ENCODE measurements around the gene CD302. TPM values are rescaled to one million over a fixed set of nuclear protein-coding genes. Genes with fewer than 3 reads are reported as not detected.
"Not testable (repeated sequence)": the region's sequence is repeated elsewhere in the genome, so short reads cannot be mapped to it uniquely, and the experiment has no call there.

The CD302 gene
- total RNA-seq (10 to 100 TPM; 65.6 to 71.2 TPM), polyA plus RNA-seq (10 to 100 TPM; 73.1 to 85.0 TPM)
- long read RNA-seq, donor 1, transcript CD302-201 (6 exons, 3,741 nt) = major isoform, 9 of 31 reads
- long read RNA-seq, donor 1, partial matches to known transcripts = 6 of 31 reads
- long read RNA-seq, donor 1, other reads (novel, unspliced or antisense) = 15 of 31 reads
- long read RNA-seq, donor 2, transcript CD302-201 (6 exons, 3,741 nt) = major isoform, 15 of 28 reads
- long read RNA-seq, donor 2, partial matches to known transcripts = 1 of 28 reads
- long read RNA-seq, donor 2, other reads (novel, unspliced or antisense) = 9 of 28 reads

DNA sequence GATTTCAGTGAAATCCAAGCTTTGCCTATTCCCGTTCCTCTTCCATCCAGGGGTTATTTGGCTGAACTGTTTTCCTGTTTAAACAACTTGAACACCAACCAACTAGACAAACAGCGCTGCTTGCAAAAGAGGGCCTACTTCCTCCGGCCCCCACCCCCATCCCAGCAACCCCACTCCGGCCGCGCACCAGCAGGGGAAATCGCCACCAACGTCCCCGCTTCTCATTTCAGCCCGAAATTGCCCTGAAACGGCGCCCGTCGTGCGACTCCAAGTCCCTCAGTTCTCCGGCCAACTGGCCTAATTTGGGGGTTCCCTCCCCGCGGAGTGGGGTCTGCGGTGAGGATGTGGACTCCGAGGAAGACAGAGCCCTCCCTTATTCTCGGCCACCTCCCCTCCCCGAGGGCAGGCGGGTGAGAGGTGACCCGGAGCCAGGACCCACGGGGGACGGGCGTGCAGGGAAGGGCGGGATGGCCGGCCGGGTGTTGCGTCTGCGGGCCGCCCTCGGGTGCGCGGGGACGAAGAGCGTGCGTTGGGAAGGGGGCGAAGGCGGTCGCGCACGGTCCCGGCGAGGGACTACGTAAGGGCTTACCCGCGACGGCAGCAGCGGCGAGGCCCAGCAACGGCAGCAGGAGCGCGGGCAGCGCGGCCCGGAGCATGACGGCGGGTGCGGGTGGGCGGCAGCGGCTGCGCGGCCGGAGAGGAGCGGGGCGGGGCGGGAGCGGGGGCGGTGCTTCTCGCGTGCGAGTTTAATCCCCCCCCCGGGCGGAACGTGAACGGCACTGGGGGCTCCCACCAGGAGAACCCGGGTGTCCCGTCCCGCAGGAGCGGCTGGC, at the start of gene CD302:
Gene CD302, minus strand, starts transcription at position 666 of the 833 bp plus-strand sequence. Its CDS starts 10 bp downstream, at position 656.
- no peaks in the 10 kb centered on the region for H3K9me3 ChIP-seq (ENCODE audit: control insufficient read depth, low read length)
- H3K36me3 ChIP-seq (ENCODE audit: control insufficient read depth in 1 of 2, insufficient read depth in 2 of 2, low read length in 1 of 2) = no peaks in the 10 kb centered on the region
- intact Hi-C loops (cut with DNase I) = no loop called here
- 0 to 1% methylated on average over 59 to 82 of the region's 82 CpGs for WGBS, 2 donors
- H3K27ac ChIP-seq (ENCODE audit: low read depth in 1 of 2, low read length in 2 of 2) = peak within 1 kb of the TSS; percentile 30 to 51
- H3K4me3 ChIP-seq (ENCODE audit: low read length in 2 of 2) = peak within 1 kb of the TSS; percentile 29 to 83
- peaks cover 4 to 8% of the 10 kb centered on the region in 2 donors for H3K4me1 ChIP-seq (ENCODE audit: control insufficient read depth in 1 of 2, insufficient read depth in 2 of 2, low read length in 2 of 2)
- ATAC-seq (ENCODE audit: low FRiP score) (peak; percentile 89), DNase-seq (peak; percentile 87 to 95)
- no peaks in the 10 kb centered on the region for H3K27me3 ChIP-seq (ENCODE audit: control insufficient read depth in 1 of 2, insufficient read depth in 2 of 2, low read length in 1 of 2)

GRCh38 chr2:159846564-159846963, 48.6 kb upstream of the CD302 start:
- H3K4me3 ChIP-seq (ENCODE audit: low read length in 2 of 2) = no peak overlapping the region
- DNase-seq (no peak), ATAC-seq (ENCODE audit: low FRiP score) (no peak)
- H3K9me3 ChIP-seq (ENCODE audit: control insufficient read depth, low read length) = no peaks in the 10 kb centered on the region
- intact Hi-C loops (cut with DNase I) = no loop called here
- H3K36me3 ChIP-seq (ENCODE audit: control insufficient read depth in 1 of 2, insufficient read depth in 2 of 2, low read length in 1 of 2) = no peaks in the 10 kb centered on the region
- WGBS, 2 donors = 47 to 49% methylated on average over 2 of the region's 2 CpGs
- no peak overlapping the region for H3K27ac ChIP-seq (ENCODE audit: low read depth in 1 of 2, low read length in 2 of 2)
- no peaks in the 10 kb centered on the region for H3K27me3 ChIP-seq (ENCODE audit: control insufficient read depth in 1 of 2, insufficient read depth in 2 of 2, low read length in 1 of 2)
- no peaks in the 10 kb centered on the region for H3K4me1 ChIP-seq (ENCODE audit: control insufficient read depth in 1 of 2, insufficient read depth in 2 of 2, low read length in 2 of 2)

- intact Hi-C loops (cut with DNase I) = no loop called here
- H3K9me3 ChIP-seq (ENCODE audit: control insufficient read depth, low read length) = no peaks in the 10 kb centered on the region
- no peaks in the 10 kb centered on the region for H3K27me3 ChIP-seq (ENCODE audit: control insufficient read depth in 1 of 2, insufficient read depth in 2 of 2, low read length in 1 of 2)
- DNase-seq = no peak
- WGBS, 2 donors = 64 to 70% methylated on average over 5 of the region's 5 CpGs
- no peak overlapping the region for H3K4me3 ChIP-seq (ENCODE audit: low read length in 2 of 2)
- no peak for ATAC-seq (ENCODE audit: low FRiP score)
- no peak overlapping the region for H3K27ac ChIP-seq (ENCODE audit: low read depth in 1 of 2, low read length in 2 of 2)
- no peaks in the 10 kb centered on the region for H3K4me1 ChIP-seq (ENCODE audit: control insufficient read depth in 1 of 2, insufficient read depth in 2 of 2, low read length in 2 of 2)
- peaks cover 0 to 2% of the 10 kb centered on the region in 2 donors for H3K36me3 ChIP-seq (ENCODE audit: control insufficient read depth in 1 of 2, insufficient read depth in 2 of 2, low read length in 1 of 2)
These were observed 42.6 kb upstream of the CD302 start for GRCh38 chr2:159840616-159841015.

DNA sequence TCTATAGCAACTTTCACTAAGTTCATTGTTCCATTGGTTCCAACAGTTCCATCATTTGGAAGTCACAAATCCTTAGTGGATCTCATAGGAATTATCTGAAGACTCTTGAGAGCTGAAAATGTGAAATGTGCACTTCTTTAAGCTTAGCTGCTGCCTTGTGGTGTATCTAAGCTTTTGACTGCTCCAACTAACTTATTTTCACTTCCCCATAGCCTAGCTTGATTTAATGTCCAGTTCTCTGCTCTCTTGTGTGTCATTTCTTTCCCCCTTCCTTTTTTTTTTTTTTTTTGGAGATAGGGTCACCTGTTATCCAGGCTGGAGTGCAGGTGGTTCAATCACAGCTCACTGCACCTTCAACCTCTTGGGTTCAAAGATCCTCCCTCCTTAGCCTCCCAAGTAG, 34.9 kb upstream of the CD302 start:
- Histone ChIP-seq H3K4me1 (ENCODE audit: control insufficient read depth in 1 of 2, insufficient read depth in 2 of 2, low read length in 2 of 2) (no peaks in the 10 kb centered on the region), H3K27me3 (ENCODE audit: control insufficient read depth in 1 of 2, insufficient read depth in 2 of 2, low read length in 1 of 2) (no peaks in the 10 kb centered on the region), H3K9me3 (ENCODE audit: control insufficient read depth, low read length) (no peaks in the 10 kb centered on the region), H3K27ac (ENCODE audit: low read depth in 1 of 2, low read length in 2 of 2) (no peak overlapping the region), H3K36me3 (ENCODE audit: control insufficient read depth in 1 of 2, insufficient read depth in 2 of 2, low read length in 1 of 2) (no peaks in the 10 kb centered on the region), H3K4me3 (ENCODE audit: low read length in 2 of 2) (no peak overlapping the region)
- ATAC-seq (ENCODE audit: low FRiP score) = no peak
- no peak for DNase-seq
- intact Hi-C loops (cut with DNase I) = no loop called here

GRCh38 chr2:159832026-159832425, 34.0 kb upstream of the CD302 start:
- intact Hi-C loops (cut with DNase I) = no loop called here
- no peak overlapping the region for H3K27ac ChIP-seq (ENCODE audit: low read depth in 1 of 2, low read length in 2 of 2)
- H3K4me1 ChIP-seq (ENCODE audit: control insufficient read depth in 1 of 2, insufficient read depth in 2 of 2, low read length in 2 of 2) = no peaks in the 10 kb centered on the region
- ATAC-seq (ENCODE audit: low FRiP score) (no peak), DNase-seq (no peak)
- H3K27me3 ChIP-seq (ENCODE audit: control insufficient read depth in 1 of 2, insufficient read depth in 2 of 2, low read length in 1 of 2) = no peaks in the 10 kb centered on the region
- H3K4me3 ChIP-seq (ENCODE audit: low read length in 2 of 2) = no peak overlapping the region
- H3K9me3 ChIP-seq (ENCODE audit: control insufficient read depth, low read length) = no peaks in the 10 kb centered on the region
- H3K36me3 ChIP-seq (ENCODE audit: control insufficient read depth in 1 of 2, insufficient read depth in 2 of 2, low read length in 1 of 2) = no peaks in the 10 kb centered on the region
- WGBS, 2 donors = 84% methylated on average over 7 of the region's 7 CpGs

GRCh38 chr2:159829376-159829775, 31.4 kb upstream of the CD302 start:
- no peaks in the 10 kb centered on the region for H3K4me1 ChIP-seq (ENCODE audit: control insufficient read depth in 1 of 2, insufficient read depth in 2 of 2, low read length in 2 of 2)
- H3K27ac ChIP-seq (ENCODE audit: low read depth in 1 of 2, low read length in 2 of 2) = no peak overlapping the region
- no peak for ATAC-seq (ENCODE audit: low FRiP score)
- H3K4me3 ChIP-seq (ENCODE audit: low read length in 2 of 2) = no peak overlapping the region
- intact Hi-C loops (cut with DNase I) = no loop called here
- no peaks in the 10 kb centered on the region for H3K27me3 ChIP-seq (ENCODE audit: control insufficient read depth in 1 of 2, insufficient read depth in 2 of 2, low read length in 1 of 2)
- 61 to 82% methylated on average over 1 of the region's 1 CpG for WGBS, 2 donors
- H3K9me3 ChIP-seq (ENCODE audit: control insufficient read depth, low read length) = no peaks in the 10 kb centered on the region
- H3K36me3 ChIP-seq (ENCODE audit: control insufficient read depth in 1 of 2, insufficient read depth in 2 of 2, low read length in 1 of 2) = no peaks in the 10 kb centered on the region
- no peak for DNase-seq

GRCh38 chr2:159828738-159829137, 30.7 kb upstream of the CD302 start:
- no peak overlapping the region for H3K27ac ChIP-seq (ENCODE audit: low read depth in 1 of 2, low read length in 2 of 2)
- no peaks in the 10 kb centered on the region for H3K9me3 ChIP-seq (ENCODE audit: control insufficient read depth, low read length)
- H3K36me3 ChIP-seq (ENCODE audit: control insufficient read depth in 1 of 2, insufficient read depth in 2 of 2, low read length in 1 of 2) = no peaks in the 10 kb centered on the region
- no peaks in the 10 kb centered on the region for H3K27me3 ChIP-seq (ENCODE audit: control insufficient read depth in 1 of 2, insufficient read depth in 2 of 2, low read length in 1 of 2)
- DNase-seq (no peak), ATAC-seq (ENCODE audit: low FRiP score) (no peak)
- H3K4me1 ChIP-seq (ENCODE audit: control insufficient read depth in 1 of 2, insufficient read depth in 2 of 2, low read length in 2 of 2) = no peaks in the 10 kb centered on the region
- intact Hi-C loops (cut with DNase I) = no loop called here
- H3K4me3 ChIP-seq (ENCODE audit: low read length in 2 of 2) = no peak overlapping the region
- 76 to 79% methylated on average over 2 of the region's 2 CpGs for WGBS, 2 donors

DNA sequence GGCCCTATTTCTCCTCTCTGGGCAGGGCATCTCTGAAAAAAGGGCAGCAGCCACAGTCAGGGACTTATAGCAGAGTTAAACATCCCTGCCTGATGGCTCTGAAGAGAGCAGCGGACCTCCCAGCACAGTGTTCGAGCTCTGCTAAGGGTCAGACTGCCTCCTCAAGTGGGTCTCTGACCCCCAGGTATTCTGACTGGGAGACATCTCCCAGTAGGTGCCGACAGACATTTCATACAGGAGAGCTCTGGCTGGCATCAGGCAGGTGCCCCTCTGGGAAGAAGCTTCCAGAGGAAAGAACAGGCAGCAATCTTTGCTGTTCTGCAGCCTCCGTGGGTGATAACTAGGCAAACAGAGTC, 24.4 kb upstream of the CD302 start:
- 93% methylated on average over 4 of the region's 4 CpGs for WGBS, 2 donors
- DNase-seq; intact Hi-C loops (cut with DNase I): not testable (repeated sequence)

More for the DNA sequence above, 24.4 kb upstream of the CD302 start:
- not testable (repeated sequence) for H3K4me1 ChIP-seq (ENCODE audit: control insufficient read depth in 1 of 2, insufficient read depth in 2 of 2, low read length in 2 of 2); H3K27ac ChIP-seq (ENCODE audit: low read depth in 1 of 2, low read length in 2 of 2); ATAC-seq (ENCODE audit: low FRiP score); H3K36me3 ChIP-seq (ENCODE audit: control insufficient read depth in 1 of 2, insufficient read depth in 2 of 2, low read length in 1 of 2); H3K4me3 ChIP-seq (ENCODE audit: low read length in 2 of 2); H3K9me3 ChIP-seq (ENCODE audit: control insufficient read depth, low read length); H3K27me3 ChIP-seq (ENCODE audit: control insufficient read depth in 1 of 2, insufficient read depth in 2 of 2, low read length in 1 of 2)
